ENCODE results near the gene SUSD2.

Gene SUSD2

GRCh38 chr22:24144056-24144777 lies 37.1 kb upstream of the SUSD2 start:
- Histone ChIP-seq H3K9ac (ENCODE audit: low read depth, low read length) (no peak overlapping the region), H3K4me3 (ENCODE audit: low read depth in 1 of 2, low read length in 2 of 2) (no peak overlapping the region), H3K4me1 (ENCODE audit: insufficient read depth, low read length) (no peaks in the 10 kb centered on the region), H3K9me3 (ENCODE audit: insufficient read depth, low read length, severe bottlenecking) (no peaks in the 10 kb centered on the region), H4K20me1 (ENCODE audit: insufficient read depth, low read length) (peaks cover 73% of the 10 kb centered on the region), H3K27me3 (ENCODE audit: insufficient read depth, low read length, poor library complexity) (no peaks in the 10 kb centered on the region), H3K27ac (ENCODE audit: low read length) (no peak overlapping the region), H3K4me2 (ENCODE audit: insufficient read depth, low read length) (no peak overlapping the region), H3K79me2 (ENCODE audit: insufficient read depth, low read length) (no peaks in the 10 kb centered on the region), H2AFZ (ENCODE audit: low read depth, low read length) (no peak overlapping the region), H3K36me3 (ENCODE audit: insufficient read depth, low read length) (peaks cover 63% of the 10 kb centered on the region)
- TF ChIP-seq EZH2 (IDR thresholded peaks at IDR 0.05; ENCODE audit: borderline replicate concordance, low read depth, low read length, severe bottlenecking) (no peak), CTCF (IDR thresholded peaks at IDR 0.05; ENCODE audit: borderline replicate concordance, extremely low read depth, low read length, poor library complexity, severe bottlenecking) (no peak)
- no peak for DNase-seq
- ATAC-seq (ENCODE audit: insufficient read depth, low read depth) = no peak

GRCh38 chr22:24144778-24145085 lies 36.6 kb upstream of the SUSD2 start:
- Histone ChIP-seq H4K20me1 (ENCODE audit: insufficient read depth, low read length) (peaks cover 75% of the 10 kb centered on the region), H3K79me2 (ENCODE audit: insufficient read depth, low read length) (no peaks in the 10 kb centered on the region), H2AFZ (ENCODE audit: low read depth, low read length) (no peak overlapping the region), H3K36me3 (ENCODE audit: insufficient read depth, low read length) (peaks cover 63% of the 10 kb centered on the region), H3K4me1 (ENCODE audit: insufficient read depth, low read length) (no peaks in the 10 kb centered on the region), H3K27me3 (ENCODE audit: insufficient read depth, low read length, poor library complexity) (no peaks in the 10 kb centered on the region), H3K27ac (ENCODE audit: low read length) (no peak overlapping the region), H3K9ac (ENCODE audit: low read depth, low read length) (no peak overlapping the region), H3K4me2 (ENCODE audit: insufficient read depth, low read length) (no peak overlapping the region), H3K9me3 (ENCODE audit: insufficient read depth, low read length, severe bottlenecking) (no peaks in the 10 kb centered on the region), H3K4me3 (ENCODE audit: low read depth in 1 of 2, low read length in 2 of 2) (no peak overlapping the region)
- no peak for ATAC-seq (ENCODE audit: insufficient read depth, low read depth)
- no peak for DNase-seq
- TF ChIP-seq EZH2 (IDR thresholded peaks at IDR 0.05; ENCODE audit: borderline replicate concordance, low read depth, low read length, severe bottlenecking) (no peak), CTCF (IDR thresholded peaks at IDR 0.05; ENCODE audit: borderline replicate concordance, extremely low read depth, low read length, poor library complexity, severe bottlenecking) (no peak)

GRCh38 chr22:24145446-24146193 lies 35.7 kb upstream of the SUSD2 start:
- H3K27ac ChIP-seq (ENCODE audit: low read length) = no peak overlapping the region
- no peak overlapping the region for H3K9ac ChIP-seq (ENCODE audit: low read depth, low read length)

More at GRCh38 chr22:24145446-24146193, 35.7 kb upstream of the SUSD2 start:
- Histone ChIP-seq H3K4me1 (ENCODE audit: insufficient read depth, low read length) (no peaks in the 10 kb centered on the region), H3K4me3 (ENCODE audit: low read depth in 1 of 2, low read length in 2 of 2) (no peak overlapping the region), H4K20me1 (ENCODE audit: insufficient read depth, low read length) (peaks cover 82% of the 10 kb centered on the region), H3K36me3 (ENCODE audit: insufficient read depth, low read length) (peaks cover 62% of the 10 kb centered on the region), H3K4me2 (ENCODE audit: insufficient read depth, low read length) (no peak overlapping the region), H3K79me2 (ENCODE audit: insufficient read depth, low read length) (no peaks in the 10 kb centered on the region), H3K9me3 (ENCODE audit: insufficient read depth, low read length, severe bottlenecking) (no peaks in the 10 kb centered on the region), H2AFZ (ENCODE audit: low read depth, low read length) (no peak overlapping the region), H3K27me3 (ENCODE audit: insufficient read depth, low read length, poor library complexity) (no peaks in the 10 kb centered on the region)
- no peak for ATAC-seq (ENCODE audit: insufficient read depth, low read depth)
- DNase-seq = no peak
- TF ChIP-seq CTCF (IDR thresholded peaks at IDR 0.05; ENCODE audit: borderline replicate concordance, extremely low read depth, low read length, poor library complexity, severe bottlenecking) (no peak), EZH2 (IDR thresholded peaks at IDR 0.05; ENCODE audit: borderline replicate concordance, low read depth, low read length, severe bottlenecking) (no peak)

Data from DND-41 (cell line).